Stimulated activated naive CD8-positive, alpha-beta T cell treated with anti-CD3 and anti-CD28 coated beads, Interleukin-15, Interleukin-2, amounts not matched to agents 100 ng/mL and 50 ng/mL, for 24 hours (primary cell): Measurements from ENCODE around the gene EARS2.
"Not testable (repeated sequence)": the region's sequence is repeated elsewhere in the genome, so short reads cannot be mapped to it uniquely, and the experiment has no call there.

Experiments used
- H3K27ac Mint-ChIP-seq: one replicate; pipeline ENCODE4 v1.8.0; 2021; ENCODE audit warnings: mild to moderate bottlenecking, mixed read lengths
- H3K27me3 Mint-ChIP-seq: one replicate; pipeline ENCODE4 v1.8.0; 2021; ENCODE audit warnings: mixed read lengths
- H3K36me3 Mint-ChIP-seq: one replicate; pipeline ENCODE4 v1.8.0; 2021; ENCODE audit warnings: low read depth, mixed read lengths
- H3K4me1 Mint-ChIP-seq: one replicate; pipeline ENCODE4 v1.8.0; 2021; ENCODE audit warnings: low read depth, mixed read lengths
- H3K4me3 Mint-ChIP-seq: one replicate; pipeline ENCODE4 v1.8.0; 2021; ENCODE audit warnings: mild to moderate bottlenecking, mixed read lengths
- H3K9me3 Mint-ChIP-seq: one replicate; pipeline ENCODE4 v1.8.0; 2021; ENCODE audit warnings: mixed read lengths

EARS2 gene

DNA sequence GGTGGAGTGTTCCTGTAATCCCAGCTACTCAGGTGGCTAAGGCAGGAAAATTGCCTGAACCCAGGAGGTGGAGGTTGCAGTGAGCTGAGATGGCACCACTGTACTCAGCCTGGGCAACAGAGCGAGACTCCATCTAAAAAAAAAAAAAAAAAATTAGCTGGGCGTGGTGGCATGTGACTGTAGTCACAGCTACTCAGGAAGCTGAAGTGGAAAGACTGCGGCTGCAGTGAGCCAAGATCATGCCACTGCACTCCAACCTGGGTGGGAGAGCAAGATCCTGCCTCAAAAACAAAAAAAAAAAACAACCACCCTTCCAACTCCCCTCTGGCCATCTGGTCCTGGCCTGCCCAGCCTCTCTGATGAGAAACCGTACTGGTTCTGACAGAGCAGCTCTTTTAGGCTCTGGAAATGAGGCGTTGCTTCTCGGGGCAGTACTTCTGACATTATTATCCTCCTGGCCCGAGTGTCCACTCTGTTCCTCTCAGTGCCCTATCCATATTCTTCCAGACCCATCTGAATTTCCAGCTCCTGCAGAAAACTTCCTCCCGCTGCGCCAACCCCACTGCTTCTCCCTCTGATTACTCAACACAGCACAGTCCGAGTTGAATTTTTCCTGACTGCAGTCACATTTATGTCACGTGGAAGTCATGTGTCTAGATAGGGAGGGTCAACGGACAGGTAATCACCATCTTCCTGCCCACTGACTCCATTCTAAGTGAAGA lies 60.2 kb downstream of the EARS2 start:
- H3K4me3 Mint-ChIP-seq, result no peak overlapping the region
- H3K4me1 Mint-ChIP-seq, result peaks cover 30% of the 10 kb centered on the region
- no peaks in the 10 kb centered on the region for H3K27me3 Mint-ChIP-seq
- no peaks in the 10 kb centered on the region for H3K9me3 Mint-ChIP-seq
- H3K27ac Mint-ChIP-seq, result peak overlapping the region; percentile 6
- peaks cover 39% of the 10 kb centered on the region for H3K36me3 Mint-ChIP-seq

DNA sequence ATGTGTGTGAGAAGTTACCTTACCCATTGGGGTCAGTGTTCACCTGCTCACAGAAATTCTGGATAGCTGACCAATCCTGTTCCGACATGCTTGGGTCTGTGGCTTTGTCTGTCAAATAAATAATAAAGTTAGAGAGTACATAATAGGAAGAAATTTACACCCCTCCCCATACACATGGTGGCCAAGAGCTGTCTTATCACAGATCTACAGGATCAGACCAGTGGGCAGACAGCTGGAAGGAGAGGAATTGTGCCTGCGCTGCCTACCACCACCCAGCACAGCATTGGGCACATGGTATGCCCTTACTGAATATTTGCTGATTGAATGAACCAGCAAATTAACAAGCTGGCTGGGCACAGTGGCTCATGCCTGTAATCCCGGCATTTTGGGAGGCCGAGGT lies 61.5 kb downstream of the EARS2 start:
- H3K27ac Mint-ChIP-seq, result no peak overlapping the region
- no peaks in the 10 kb centered on the region for H3K9me3 Mint-ChIP-seq
- no peaks in the 10 kb centered on the region for H3K27me3 Mint-ChIP-seq
- H3K4me1 Mint-ChIP-seq, result peaks cover 20% of the 10 kb centered on the region
- no peak overlapping the region for H3K4me3 Mint-ChIP-seq
- peaks cover 42% of the 10 kb centered on the region for H3K36me3 Mint-ChIP-seq

DNA sequence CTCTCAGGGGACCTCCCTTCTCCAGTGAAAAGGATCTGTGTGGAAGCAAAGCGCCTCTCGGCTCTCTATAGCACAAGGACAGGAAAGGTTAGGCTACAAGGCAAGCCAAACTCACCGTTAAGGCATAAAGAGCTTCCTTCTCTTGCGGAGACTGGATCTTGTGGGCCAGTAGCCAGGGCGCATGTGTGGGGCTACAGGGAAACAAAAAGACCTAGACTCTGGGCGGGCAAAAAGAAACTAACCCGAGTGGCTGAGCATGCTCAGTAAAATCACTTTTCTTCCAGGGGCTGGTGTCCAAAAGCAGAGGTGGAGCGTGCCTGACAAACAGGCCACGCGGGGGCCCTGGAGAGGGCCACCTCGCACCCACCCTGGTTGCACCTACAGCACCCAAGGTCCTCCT lies 63.0 kb downstream of the EARS2 start:
- no peak overlapping the region for H3K4me3 Mint-ChIP-seq
- peaks cover 54% of the 10 kb centered on the region for H3K36me3 Mint-ChIP-seq
- H3K9me3 Mint-ChIP-seq, result no peaks in the 10 kb centered on the region
- peaks cover 16% of the 10 kb centered on the region for H3K4me1 Mint-ChIP-seq
- no peaks in the 10 kb centered on the region for H3K27me3 Mint-ChIP-seq
- no peak overlapping the region for H3K27ac Mint-ChIP-seq

DNA sequence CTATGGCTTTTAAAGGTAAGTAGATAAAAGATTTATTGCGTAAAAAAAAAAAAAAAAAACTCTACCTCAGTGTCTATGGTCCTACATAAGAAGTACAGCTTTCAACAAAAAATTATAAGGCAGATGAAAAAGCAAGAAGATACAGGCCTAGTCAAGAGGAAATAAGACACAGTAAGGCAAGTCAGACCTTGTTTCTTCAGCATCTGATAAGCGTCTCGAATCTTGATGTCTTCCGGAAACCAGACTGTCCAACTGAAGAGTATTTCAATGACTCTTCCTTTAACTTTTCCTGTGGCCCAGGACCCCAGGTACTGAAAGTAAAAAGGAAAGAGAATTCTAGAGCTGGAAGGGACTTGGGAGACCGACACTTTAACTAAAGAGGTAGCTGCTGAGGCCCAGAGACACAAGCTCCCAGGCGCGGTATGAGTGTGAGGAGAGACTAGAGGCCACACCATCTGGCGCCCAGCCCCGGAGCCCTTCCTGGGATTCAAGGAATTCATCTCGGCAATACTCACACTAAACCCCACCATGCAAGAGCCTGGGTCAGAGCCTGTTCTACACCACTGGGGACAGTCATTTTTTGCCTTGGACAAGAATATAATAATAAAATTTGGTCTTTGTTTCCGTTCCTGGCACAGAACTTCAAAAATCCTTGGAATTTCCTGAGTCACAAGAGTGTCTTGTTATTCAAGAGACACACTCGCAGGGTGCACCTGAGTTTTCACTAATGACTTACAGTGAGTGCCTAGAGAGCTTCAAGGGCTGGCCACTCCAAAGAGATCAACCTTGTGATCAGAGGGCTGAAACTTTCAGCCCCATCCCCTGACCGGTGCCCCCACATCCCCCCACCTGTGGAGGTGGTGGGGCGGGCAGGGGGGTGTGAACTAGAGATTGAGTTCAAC lies 65.4 kb downstream of the EARS2 start:
- no peak overlapping the region for H3K4me3 Mint-ChIP-seq
- H3K36me3 Mint-ChIP-seq, result peaks cover 54% of the 10 kb centered on the region

DNA sequence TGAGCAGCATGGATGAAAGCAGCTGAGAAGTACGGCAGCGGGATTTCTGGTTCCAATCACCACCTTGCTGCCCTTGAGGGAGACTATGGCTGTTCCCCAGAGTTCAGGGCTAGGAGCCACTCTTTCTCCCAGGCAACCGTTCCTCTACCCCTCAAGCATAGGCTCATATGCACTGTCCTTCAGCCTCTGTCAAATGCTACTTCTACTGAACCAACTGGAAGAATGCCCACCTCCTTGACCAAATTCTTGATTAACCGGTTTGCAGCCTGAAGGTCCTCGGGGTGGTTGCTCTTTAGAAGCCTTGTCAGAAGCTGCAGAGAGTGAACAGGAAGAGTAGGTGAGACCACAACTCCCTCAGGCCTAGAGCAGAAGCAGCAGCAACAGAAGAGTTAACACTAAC lies 70.7 kb downstream of the EARS2 start:
- peaks cover 3% of the 10 kb centered on the region for H3K4me1 Mint-ChIP-seq
- peak overlapping the region; percentile 51 for H3K27ac Mint-ChIP-seq
- H3K4me3 Mint-ChIP-seq, result no peak overlapping the region
- H3K36me3 Mint-ChIP-seq, result peaks cover 67% of the 10 kb centered on the region
- H3K9me3 Mint-ChIP-seq, result no peaks in the 10 kb centered on the region
- H3K27me3 Mint-ChIP-seq, result no peaks in the 10 kb centered on the region

More for the DNA sequence above, 65.4 kb downstream of the EARS2 start:
- Mint-ChIP-seq H3K27me3 (no peaks in the 10 kb centered on the region), H3K9me3 (no peaks in the 10 kb centered on the region), H3K27ac (no peak overlapping the region), H3K4me1 (peaks cover 2% of the 10 kb centered on the region)

DNA sequence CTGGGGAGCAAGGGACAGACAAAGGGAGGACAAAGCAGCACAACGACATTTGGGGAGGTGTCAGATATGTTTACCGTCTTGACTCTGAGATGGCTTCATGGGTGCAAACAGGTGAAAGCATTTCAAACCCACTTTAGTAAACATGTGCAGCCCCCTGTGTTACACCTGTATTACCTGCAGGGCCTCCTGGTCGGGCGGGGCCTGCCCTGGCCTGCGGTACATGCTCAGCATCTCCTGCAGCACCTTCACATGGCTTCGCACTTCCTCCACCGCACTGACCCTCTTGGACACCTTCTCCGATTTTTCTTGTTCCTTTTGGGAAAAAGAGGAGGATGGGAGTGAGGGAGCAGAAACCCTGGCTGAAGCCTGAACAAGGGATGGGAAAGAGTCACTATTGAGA lies 71.3 kb downstream of the EARS2 start:
- Mint-ChIP-seq H3K36me3 (peaks cover 68% of the 10 kb centered on the region), H3K9me3 (no peaks in the 10 kb centered on the region), H3K27ac (no peak overlapping the region), H3K4me3 (no peak overlapping the region), H3K4me1 (peaks cover 3% of the 10 kb centered on the region), H3K27me3 (no peaks in the 10 kb centered on the region)

DNA sequence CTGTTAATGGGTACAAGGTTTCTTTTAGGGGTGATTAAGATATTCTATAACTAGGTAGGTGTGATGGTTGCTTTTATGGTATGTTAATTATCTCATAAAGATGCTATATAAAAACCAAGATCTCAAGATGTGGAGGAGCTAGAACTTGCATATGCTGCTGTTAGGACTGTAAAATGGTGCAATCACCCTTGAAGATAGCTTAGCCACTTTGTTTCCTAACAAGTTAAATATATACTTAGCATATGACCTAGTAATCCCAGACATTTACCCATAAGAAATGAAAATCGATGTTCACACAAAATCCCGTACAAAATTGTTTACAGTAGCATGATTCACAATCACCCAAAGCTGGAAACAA lies 71.9 kb downstream of the EARS2 start:
- Mint-ChIP-seq H3K27me3 (no peaks in the 10 kb centered on the region), H3K4me1 (peaks cover 3% of the 10 kb centered on the region), H3K36me3 (peaks cover 70% of the 10 kb centered on the region), H3K9me3 (no peaks in the 10 kb centered on the region), H3K4me3 (no peak overlapping the region), H3K27ac (no peak overlapping the region)

DNA sequence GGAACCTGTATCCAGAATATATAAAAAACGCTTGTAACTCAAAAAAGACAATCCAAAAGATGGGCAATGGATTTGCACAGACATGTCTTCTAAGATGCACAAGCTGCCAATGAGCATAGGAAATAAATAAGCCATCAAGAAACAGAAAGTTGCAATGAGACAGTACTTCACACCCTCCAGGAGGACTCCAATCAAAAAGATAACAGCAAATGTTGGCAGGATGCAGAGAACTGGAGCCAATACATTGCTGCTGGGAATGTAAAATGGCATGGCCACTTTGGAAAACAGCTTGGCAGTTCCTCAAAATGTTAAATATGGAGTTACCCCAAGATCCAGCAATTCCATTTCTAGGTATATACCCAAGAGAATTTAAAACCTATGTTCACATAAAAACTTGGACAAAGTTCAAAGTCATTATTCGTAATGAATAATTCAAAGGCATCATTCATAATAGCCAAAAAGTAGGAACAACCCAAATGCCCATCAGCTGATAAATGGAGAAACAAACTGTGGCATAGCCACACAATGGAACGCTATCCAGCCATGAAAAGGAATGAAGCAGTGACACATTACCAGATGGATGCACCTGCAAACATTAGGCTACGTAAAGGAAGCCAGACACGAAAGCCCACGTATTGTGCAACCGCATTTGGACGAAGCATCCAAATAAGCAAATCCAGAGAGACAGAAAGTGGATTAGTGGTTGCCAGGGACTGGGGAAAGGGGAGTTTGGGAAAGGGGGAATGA lies 72.5 kb downstream of the EARS2 start:
- peaks cover 3% of the 10 kb centered on the region for H3K4me1 Mint-ChIP-seq
- H3K27me3 Mint-ChIP-seq, result no peaks in the 10 kb centered on the region
- H3K27ac Mint-ChIP-seq, result no peak overlapping the region
- no peak overlapping the region for H3K4me3 Mint-ChIP-seq
- no peaks in the 10 kb centered on the region for H3K9me3 Mint-ChIP-seq
- H3K36me3 Mint-ChIP-seq, result peaks cover 70% of the 10 kb centered on the region

DNA sequence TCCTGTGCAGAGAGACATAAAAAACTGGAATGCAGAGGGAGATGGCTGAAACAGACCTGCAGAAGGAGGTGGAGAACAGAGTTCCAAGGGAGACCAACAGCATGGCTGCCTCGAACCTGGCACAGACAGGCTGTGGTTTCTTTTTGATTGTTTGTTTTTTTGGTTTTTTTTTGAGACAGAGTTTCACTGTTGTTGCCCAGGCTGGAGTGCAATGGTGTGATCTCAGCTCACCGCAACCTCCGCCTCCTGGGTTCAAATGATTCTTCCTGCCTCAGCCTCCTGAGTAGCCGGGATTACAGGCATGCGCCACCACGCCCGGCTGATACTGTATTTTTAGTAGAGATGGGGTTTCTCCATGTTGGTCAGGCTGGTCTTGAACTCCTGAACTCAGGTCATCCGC lies 73.7 kb downstream of the EARS2 start:
- H3K4me3 Mint-ChIP-seq, H3K4me1 Mint-ChIP-seq, H3K27ac Mint-ChIP-seq, H3K9me3 Mint-ChIP-seq, H3K27me3 Mint-ChIP-seq: not testable (repeated sequence)
- peaks cover 78% of the 10 kb centered on the region for H3K36me3 Mint-ChIP-seq

DNA sequence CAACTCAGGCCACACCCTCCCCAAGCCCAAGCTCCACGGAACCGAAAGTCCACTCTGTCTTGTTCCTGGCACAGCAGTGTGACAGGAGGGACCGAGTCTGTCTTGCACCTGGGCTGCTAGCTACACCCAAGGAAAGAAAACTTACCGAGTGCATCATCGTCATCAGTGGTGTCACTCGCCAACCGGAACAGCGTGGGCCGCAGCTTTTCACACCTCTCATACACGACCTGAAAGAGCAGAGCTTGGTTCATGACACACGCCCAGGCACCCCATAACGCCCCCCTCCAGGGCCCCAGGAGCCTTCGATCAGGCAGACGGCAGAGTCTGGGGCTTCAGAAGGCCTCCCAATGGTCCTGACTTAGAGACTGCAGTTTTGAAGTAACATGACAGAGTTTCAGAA lies 74.4 kb downstream of the EARS2 start:
- H3K4me1 Mint-ChIP-seq, result peaks cover 3% of the 10 kb centered on the region
- H3K27ac Mint-ChIP-seq, result peak overlapping the region; percentile 37
- peaks cover 81% of the 10 kb centered on the region for H3K36me3 Mint-ChIP-seq
- H3K9me3 Mint-ChIP-seq, result no peaks in the 10 kb centered on the region
- H3K27me3 Mint-ChIP-seq, result no peaks in the 10 kb centered on the region
- no peak overlapping the region for H3K4me3 Mint-ChIP-seq

DNA sequence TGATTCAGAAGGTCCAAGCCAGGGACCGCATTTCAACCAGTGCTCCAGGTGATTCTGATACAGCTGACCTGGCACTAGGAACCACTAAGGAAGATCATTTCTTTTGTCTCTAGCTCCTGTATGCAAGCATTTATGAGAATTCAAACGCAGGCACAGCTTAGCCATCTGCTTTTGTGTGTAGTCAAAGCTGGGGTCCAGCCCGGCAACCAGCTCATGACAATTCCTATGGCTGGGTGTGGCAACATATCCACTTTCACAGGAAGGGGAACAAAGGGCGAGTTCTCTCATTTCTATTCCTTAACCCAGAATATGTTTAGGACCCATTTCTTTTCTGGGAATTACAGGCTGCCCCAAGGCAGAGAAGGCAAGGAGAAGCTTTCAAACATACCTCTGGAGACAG lies 76.9 kb downstream of the EARS2 start:
- no peaks in the 10 kb centered on the region for H3K27me3 Mint-ChIP-seq
- H3K4me3 Mint-ChIP-seq, result no peak overlapping the region
- no peak overlapping the region for H3K27ac Mint-ChIP-seq
- peaks cover 3% of the 10 kb centered on the region for H3K4me1 Mint-ChIP-seq
- peaks cover 77% of the 10 kb centered on the region for H3K36me3 Mint-ChIP-seq
- no peaks in the 10 kb centered on the region for H3K9me3 Mint-ChIP-seq

DNA sequence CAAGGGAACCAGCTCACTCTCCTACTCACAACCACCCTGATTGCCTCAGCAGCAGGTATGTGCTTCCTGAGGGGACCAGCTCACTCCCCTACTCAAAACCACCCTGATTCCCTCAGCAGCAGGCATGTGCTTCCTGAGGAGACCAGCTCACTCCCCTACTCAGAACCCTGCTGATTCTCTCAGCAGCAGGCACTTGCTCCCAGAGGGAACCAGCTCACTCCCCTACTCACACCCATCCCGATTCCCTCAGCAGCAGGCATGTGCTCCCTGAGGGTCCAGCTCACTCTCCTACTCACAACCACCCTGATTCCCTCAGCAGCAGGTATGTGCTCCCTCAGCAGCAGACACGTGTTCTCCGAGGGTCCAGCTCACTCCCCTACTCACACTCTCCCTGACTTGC lies 78.0 kb downstream of the EARS2 start:
- Mint-ChIP-seq H3K27ac (no peak overlapping the region), H3K27me3 (no peaks in the 10 kb centered on the region), H3K9me3 (no peaks in the 10 kb centered on the region), H3K4me1 (peaks cover 3% of the 10 kb centered on the region), H3K36me3 (peaks cover 73% of the 10 kb centered on the region), H3K4me3 (no peak overlapping the region)

DNA sequence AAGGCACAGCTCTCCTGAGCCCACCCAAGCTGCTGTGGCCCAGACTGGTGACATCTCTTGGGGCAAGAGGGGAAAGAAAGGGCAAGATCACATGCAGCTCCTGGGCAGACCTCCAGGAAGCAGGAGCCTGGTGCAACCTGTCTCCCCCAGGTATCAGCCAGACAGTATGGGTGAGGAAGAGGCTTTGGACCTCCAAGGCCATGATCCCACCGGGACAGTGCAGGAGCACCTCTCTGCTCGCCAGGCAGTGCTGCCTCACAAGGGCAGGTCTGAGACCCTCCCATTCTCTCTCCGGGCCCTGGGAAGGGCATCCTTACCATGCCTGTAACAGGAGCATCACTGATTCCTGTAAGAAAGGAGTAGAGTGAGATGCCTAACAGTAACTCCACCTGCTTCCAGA lies 78.6 kb downstream of the EARS2 start:
- Mint-ChIP-seq H3K27ac (no peak overlapping the region), H3K4me3 (no peak overlapping the region), H3K4me1 (peaks cover 3% of the 10 kb centered on the region), H3K27me3 (no peaks in the 10 kb centered on the region), H3K36me3 (peaks cover 78% of the 10 kb centered on the region), H3K9me3 (no peaks in the 10 kb centered on the region)

DNA sequence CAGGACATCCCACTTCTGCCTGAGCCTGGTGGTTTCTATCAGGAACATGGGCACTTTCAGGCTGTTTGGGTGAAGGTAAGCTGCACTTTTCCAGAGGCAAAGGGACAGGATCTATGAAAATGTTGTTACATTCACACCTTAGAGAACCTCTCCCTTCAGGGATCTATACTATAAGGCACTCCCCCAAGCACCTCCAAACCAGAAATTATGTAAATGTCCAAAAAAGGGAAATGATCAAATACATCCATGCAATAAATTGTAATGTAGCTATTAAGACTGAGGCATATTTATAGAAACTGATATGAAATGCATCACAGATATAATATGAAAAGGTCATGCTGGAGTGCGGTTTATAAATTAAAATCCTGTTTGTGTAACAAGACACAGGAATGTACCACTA lies 80.9 kb downstream of the EARS2 start:
- no peaks in the 10 kb centered on the region for H3K27me3 Mint-ChIP-seq
- peaks cover 59% of the 10 kb centered on the region for H3K36me3 Mint-ChIP-seq
- H3K4me1 Mint-ChIP-seq, result no peaks in the 10 kb centered on the region
- no peak overlapping the region for H3K27ac Mint-ChIP-seq
- H3K4me3 Mint-ChIP-seq, result no peak overlapping the region
- H3K9me3 Mint-ChIP-seq, result no peaks in the 10 kb centered on the region
